HCT116 (cell line): ENCODE measurements around the gene NAGLU. TPM values are rescaled to one million over a fixed set of nuclear protein-coding genes. Genes with fewer than 3 reads are reported as not detected.

Experiments used
- ATAC-seq: fragments of 200-7000 bp; cut with Tn5 transposase; 2 replicates; pipeline ENCODE4 v1.9.1; 2020; ENCODE audit warnings: mild to moderate bottlenecking, moderate library complexity
- BruUV-seq: library from RNA; stranded (reverse); fragments of 400-500 nt; replicated peaks from 2 replicates; lab custom pipeline; 2021; lab: Mats Ljungman, UMichigan
- CTCF ChIA-PET: fragments of 300-600 bp; sonication (Branson Sonifier 250); formaldehyde crosslinking; loops from one replicate; lab custom pipeline; 2021; ENCODE audit warnings: antibody characterized with exemption; lab: Charles Lee
- POLR2A ChIA-PET: fragments of 300-600, 350-600 bp; sonication (Branson Sonifier 250); formaldehyde crosslinking; loops from one replicate; lab custom pipeline; 2021; ENCODE audit warnings: antibody characterized with exemption; lab: Charles Lee
- RAD21 ChIA-PET, 2 experiments: fragments of 300-600 bp; sonication (Branson Sonifier 250); formaldehyde crosslinking; loops; one replicate each; lab custom pipeline; 2023; ENCODE audit warnings: low total read pairs in 2 of 2; ENCODE audit not compliant: uncharacterized antibody in 2 of 2, unreplicated experiment in 2 of 2, low non-redundant PET in 1 of 2; lab: Charles Lee
- DNase-seq: peaks from one replicate; pipeline ENCODE4 v3.0.0-alpha.2; 2010; ENCODE audit warnings: low read depth, low spot score
- H2AFZ ChIP-seq: fragments of 200-600 bp; shearing (Covaris generic), sonication (generic); 2 replicates; pipeline ENCODE4 v1.6.1; 2017; ENCODE audit warnings: low read depth, mixed run types, mixed read lengths, antibody characterized with exemption, low read length; ENCODE audit not compliant: poor library complexity, severe bottlenecking
- H3K27ac ChIP-seq: 2 replicates; pipeline ENCODE4 v1.5.1; 2012; ENCODE audit warnings: low read depth, low read length
- H3K27me3 ChIP-seq: fragments of 200-600 bp; sonication (generic); 2 replicates; pipeline ENCODE4 v1.6.1; 2016; ENCODE audit warnings: mixed run types, low read length, mixed read lengths; ENCODE audit not compliant: insufficient read depth
- H3K36me3 ChIP-seq, 2 experiments: fragments of 200-500 bp in 1 of 2; fragments of 200-600 bp in 1 of 2; sonication (Bioruptor generic) in 1 of 2; sonication (generic) in 1 of 2; 2 replicates each; pipeline versions ENCODE4 v1.5.1 to v1.6.1; 2014 to 2016; ENCODE audit warnings: low read length in 2 of 2, inconsistent platforms in 1 of 2, mixed read lengths in 1 of 2, mixed run types in 1 of 2; ENCODE audit not compliant: insufficient read depth in 2 of 2, control insufficient read depth in 1 of 2
- H3K4me1 ChIP-seq, 2 experiments: fragments of 200-600 bp in 1 of 2; sonication (generic) in 1 of 2; 2 replicates each; pipeline versions ENCODE4 v1.5.1 to v1.6.1; 2012 to 2017; ENCODE audit warnings: low read length in 2 of 2, inconsistent platforms in 1 of 2, mild to moderate bottlenecking in 1 of 2, mixed read lengths in 1 of 2, mixed run types in 1 of 2, moderate library complexity in 1 of 2; ENCODE audit not compliant: insufficient read depth in 2 of 2, control insufficient read depth in 1 of 2
- H3K4me2 ChIP-seq: fragments of 200-600 bp; sonication (generic); 2 replicates; pipeline ENCODE4 v1.6.1; 2017; ENCODE audit warnings: mixed run types, low read length, mixed read lengths
- H3K4me3 ChIP-seq, 2 experiments: fragments of 200-600 bp in 1 of 2; sonication (generic) in 1 of 2; replicated peaks in 1 of 2; 2 replicates each; pipeline ENCODE4 v1.5.1; 2011 to 2016; ENCODE audit warnings: low read length in 2 of 2, control low read depth in 1 of 2, low read depth in 1 of 2, mild to moderate bottlenecking in 1 of 2, mixed read lengths in 1 of 2, mixed run types in 1 of 2
- H3K79me2 ChIP-seq: fragments of 200-600 bp; sonication (generic); 2 replicates; pipeline ENCODE4 v1.6.1; 2017; ENCODE audit warnings: mild to moderate bottlenecking, mixed run types, low read length, moderate library complexity, mixed read lengths; ENCODE audit not compliant: insufficient read depth
- H3K9ac ChIP-seq: fragments of 200-600 bp; sonication (generic); 2 replicates; pipeline ENCODE4 v1.6.1; 2016; ENCODE audit warnings: low read length, mixed read lengths
- H3K9me2 ChIP-seq: fragments of 200-600 bp; sonication (generic), shearing (Covaris generic); 2 replicates; pipeline ENCODE4 v1.6.1; 2017; ENCODE audit warnings: mixed run types, mild to moderate bottlenecking, moderate library complexity; ENCODE audit not compliant: insufficient read depth
- H3K9me3 ChIP-seq, 2 experiments: fragments of 200-500 bp in 1 of 2; fragments of 200-600 bp in 1 of 2; sonication (Bioruptor generic) in 1 of 2; sonication (generic) in 1 of 2; 2 replicates each; pipeline ENCODE4 v1.6.1; 2014 to 2017; ENCODE audit warnings: low read length in 2 of 2, mixed read lengths in 2 of 2, inconsistent platforms in 1 of 2, low read depth in 1 of 2, mild to moderate bottlenecking in 1 of 2, mixed run types in 1 of 2, moderate library complexity in 1 of 2; ENCODE audit not compliant: control insufficient read depth in 1 of 2, insufficient read depth in 1 of 2
- H4K20me1 ChIP-seq: fragments of 200-600 bp; sonication (generic), shearing (Covaris generic); 2 replicates; pipeline ENCODE4 v1.6.1; 2017; ENCODE audit warnings: mixed run types, mild to moderate bottlenecking, moderate library complexity; ENCODE audit not compliant: insufficient read depth
- EZH2phosphoT487 ChIP-seq: fragments of 200-600 bp; IDR thresholded peaks from 2 replicates; pipeline ENCODE4 v1.6.1; 2018; ENCODE audit warnings: antibody characterized with exemption, borderline replicate concordance
- JUND ChIP-seq: IDR thresholded peaks from 2 replicates; pipeline ENCODE4 v1.6.1; 2012
- RAD21 ChIP-seq: IDR thresholded peaks from 2 replicates; pipeline ENCODE4 v1.6.1; 2012; ENCODE audit warnings: low read depth, mild to moderate bottlenecking
- SRF ChIP-seq: IDR thresholded peaks from 2 replicates; pipeline ENCODE4 v1.6.1; 2012; ENCODE audit warnings: low read depth
- TCF7L2 ChIP-seq: IDR thresholded peaks from 2 replicates; pipeline ENCODE4 v1.7.0; 2011; ENCODE audit warnings: borderline replicate concordance, inconsistent platforms; ENCODE audit not compliant: insufficient read depth, insufficient read length; ENCODE audit errors: extremely low read depth
- intact Hi-C: fragments of 100-400 bp; cut with micrococcal nuclease; formaldehyde crosslinking; loops from 2 replicates; pipeline ENCODE4 v1.10.0; 2022
- total RNA-seq: library from RNA; stranded (reverse); gene quantifications from one replicate; pipeline ENCODE4 v1.2.1, GENCODE V29; 2021; ENCODE audit not compliant: unreplicated experiment
- TF ChIP-seq, protein P1 (sequence below): IDR thresholded peaks from 2 replicates; pipeline ENCODE4 v1.6.1; 2012

NAGLU gene
- total RNA-seq, 1 experiment from 2014 or later: 17.7 TPM

DNA sequence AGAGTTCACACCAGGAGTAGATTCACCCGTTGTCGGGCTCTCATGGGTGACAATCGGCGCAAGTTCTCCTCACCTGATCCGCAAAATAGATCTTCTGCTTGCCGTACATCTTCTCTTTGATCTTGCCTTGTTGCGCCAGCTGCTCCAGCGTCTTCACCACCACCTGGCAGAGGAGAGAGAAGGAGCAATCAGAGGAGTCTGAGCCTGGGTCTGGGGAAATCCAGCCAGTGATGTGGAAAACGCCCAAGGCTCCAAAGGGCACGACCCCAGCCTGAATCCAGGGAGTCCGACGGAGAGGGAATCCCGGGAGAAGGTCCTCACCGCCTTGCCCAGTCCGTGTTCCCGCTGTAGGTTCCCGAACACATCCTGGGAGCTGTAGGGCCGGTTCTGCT lies 41.1 kb downstream of the NAGLU start:
- RAD21 ChIA-PET: interaction anchor here in 1 of 2 experiments (2.6 kb wide), 1 partner anchor 103 kb away, joined by 25 read pairs; the partner anchor contains the start of gene CCR10
- intact Hi-C loops: no loop called here
- peak overlapping the region; percentile 94 for H3K4me2 ChIP-seq
- DNase-seq (no peak), ATAC-seq (peak; percentile 41)
- TF ChIP-seq SRF (no peak), EZH2phosphoT487 (no peak), JUND (no peak), RAD21 (no peak), TCF7L2 (peak; percentile 31)
- TF ChIP-seq, protein P1, sequence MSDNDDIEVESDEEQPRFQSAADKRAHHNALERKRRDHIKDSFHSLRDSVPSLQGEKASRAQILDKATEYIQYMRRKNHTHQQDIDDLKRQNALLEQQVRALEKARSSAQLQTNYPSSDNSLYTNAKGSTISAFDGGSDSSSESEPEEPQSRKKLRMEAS: peak; percentile 43; the same call in 1 of the 2 replicates
- POLR2A ChIA-PET: interaction anchor here (1.4 to 2.0 kb wide), 3 partner anchors 10 to 196 kb away, joined by 5 to 13 read pairs (median 7); partner anchors contain the start of genes CCR10 and VPS25
- BruUV-seq: TSS peak; percentile 67
- peaks cover 57% of the 10 kb centered on the region for H3K79me2 ChIP-seq
- H3K4me3 ChIP-seq: peak overlapping the region; percentile 72 to 99
- H3K9me3 ChIP-seq: no peaks in the 10 kb centered on the region
- H2AFZ ChIP-seq: no peak overlapping the region
- no peaks in the 10 kb centered on the region for H3K27me3 ChIP-seq
- CTCF ChIA-PET: interaction anchor here (1.2 to 4.4 kb wide), 10 partner anchors 7 to 421 kb away, joined by 3 to 136 read pairs (median 6); partner anchors contain the start of genes CNTNAP1, MLX, PLEKHH3 and RPL27
- H3K4me1 ChIP-seq: peaks cover 10 to 15% of the 10 kb centered on the region in 2 experiments
- no peaks in the 10 kb centered on the region for H3K9me2 ChIP-seq
- H3K9ac ChIP-seq: peak overlapping the region; percentile 99
- no peaks in the 10 kb centered on the region for H4K20me1 ChIP-seq
- peaks cover 22 to 38% of the 10 kb centered on the region in 2 experiments for H3K36me3 ChIP-seq
- peak overlapping the region; percentile 95 for H3K27ac ChIP-seq
